A172 (cell line): ENCODE data around the gene SELENOS. TPM values are rescaled to one million over a fixed set of nuclear protein-coding genes. Genes with fewer than 3 reads are reported as not detected.
"Not testable (repeated sequence)": the region's sequence is repeated elsewhere in the genome, so short reads cannot be mapped to it uniquely, and the experiment has no call there.

ENCODE experiments used
- DNase-seq: peaks from one replicate; pipeline ENCODE4 v3.0.0-alpha.2; 2015; ENCODE audit warnings: low spot score
- total RNA-seq: library from RNA; depleted of rRNA; stranded (reverse); fragments of >200 nt; shearing (Covaris generic); gene quantifications from 2 replicates; pipeline ENCODE4 v1.2.3, GENCODE V29; 2014

Gene SELENOS
- total RNA-seq, 1 experiment from 2014 or later: 61.8 TPM

- DNase-seq: no peak
Measured at GRCh38 chr15:101309436-101310160, 32.3 kb upstream of the SELENOS start.

GRCh38 chr15:101308604-101309435 lies 31.5 kb upstream of the SELENOS start:
- no peak for DNase-seq

- DNase-seq: no peak
Measured at GRCh38 chr15:101307897-101308603, 30.8 kb upstream of the SELENOS start.

GRCh38 chr15:101307048-101307896 lies 30.0 kb upstream of the SELENOS start:
- DNase-seq: no peak

GRCh38 chr15:101306341-101307047 lies 29.2 kb upstream of the SELENOS start:
- no peak for DNase-seq

- no peak for DNase-seq
Measured at GRCh38 chr15:101305820-101306255, 28.6 kb upstream of the SELENOS start.

GRCh38 chr15:101303408-101303807 lies 26.1 kb upstream of the SELENOS start:
- DNase-seq: no peak

- DNase-seq: peak; percentile 25
Measured at GRCh38 chr15:101296418-101297405, 19.4 kb upstream of the SELENOS start.

GRCh38 chr15:101295607-101296161 lies 18.4 kb upstream of the SELENOS start:
- no peak for DNase-seq

GRCh38 chr15:101294731-101295606 lies 17.7 kb upstream of the SELENOS start, which contains the start of gene SNRPA1:
Gene SNRPA1 (minus strand): TSS chr15:101295248. CDS start chr15:101295178, 70 bp downstream.
- DNase-seq: peak; percentile 85

GRCh38 chr15:101293122-101293521 lies 15.8 kb upstream of the SELENOS start:
- DNase-seq: no peak

- peak; percentile 45 for DNase-seq
Measured at GRCh38 chr15:101288905-101289513, 11.7 kb upstream of the SELENOS start.

GRCh38 chr15:101287342-101287741 lies 10.1 kb upstream of the SELENOS start:
- not testable (repeated sequence) for DNase-seq

GRCh38 chr15:101286471-101287114 lies 9.3 kb upstream of the SELENOS start:
- no peak for DNase-seq

- no peak for DNase-seq
Measured at GRCh38 chr15:101283931-101284330, 6.6 kb upstream of the SELENOS start.

GRCh38 chr15:101280007-101280406 lies 2.7 kb upstream of the SELENOS start:
- DNase-seq: no peak

- no peak for DNase-seq
Measured at GRCh38 chr15:101277943-101278564, 769 bp upstream of the SELENOS start.
